ENCODE results near the gene SIGLEC11. TPM values are rescaled to one million over a fixed set of nuclear protein-coding genes. Genes with fewer than 3 reads are reported as not detected.

The SIGLEC11 gene
- polyA plus RNA-seq, 3 donors, result 0.28 to 2.2 (median 0.67) TPM

- 91% methylated on average over 16 of the region's 21 CpGs for whole genome bisulfite sequencing (ENCODE audit: insufficient coverage)
- Histone ChIP-seq H3K4me3 (replicated peaks in 1 of 3; ENCODE audit: low read depth in 2 of 3, low read length in 3 of 3) (no peak overlapping the region), H3K27ac (ENCODE audit: low read depth in 1 of 2, low read length in 2 of 2) (peak overlapping the region; percentile 94 to 97), H3K27me3 (ENCODE audit: control insufficient read depth in 2 of 2, insufficient read depth in 2 of 2, low read length in 2 of 2) (no peaks in the 10 kb centered on the region), H3K4me2 (replicated peaks; ENCODE audit: extremely low read depth, low read length, poor library complexity, severe bottlenecking) (no peak overlapping the region), H4K20me1 (ENCODE audit: insufficient read depth, low read length) (peaks cover 21% of the 10 kb centered on the region), H3K36me3 (replicated peaks in 1 of 2; ENCODE audit: control insufficient read depth in 1 of 2, insufficient read depth in 2 of 2, low read length in 2 of 2) (peaks cover 47 to 63% of the 10 kb centered on the region in 2 donors), H3K9ac (ENCODE audit: insufficient read depth, low read length, poor library complexity, severe bottlenecking) (no peak overlapping the region), H2AFZ (ENCODE audit: insufficient read depth, low read depth, low read length, poor library complexity, severe bottlenecking) (no peak overlapping the region), H3K79me2 (ENCODE audit: insufficient read depth, low read length) (peaks cover 71% of the 10 kb centered on the region), H3K9me3 (replicated peaks in 1 of 2; ENCODE audit: control insufficient read depth in 1 of 2, insufficient read depth in 1 of 2, low read length in 2 of 2) (no peaks in the 10 kb centered on the region), H3K4me1 (ENCODE audit: control insufficient read depth in 1 of 2, insufficient read depth in 2 of 2, low read length in 2 of 2) (peaks cover 55 to 59% of the 10 kb centered on the region in 2 donors)
- Mint-ChIP-seq H3K27ac (peak overlapping the region; percentile 67 to 99 (median 97)), H3K9me3 (no peaks in the 10 kb centered on the region), H3K36me3 (peaks cover 52 to 72% of the 10 kb centered on the region in 2 donors), H3K27me3 (ENCODE audit: low read depth in 3 of 3) (peaks cover 0 to 4% (median 2%) of the 10 kb centered on the region in 3 donors), H3K4me1 (peaks cover 60% of the 10 kb centered on the region), H3K4me3 (no peak overlapping the region)
- TF ChIP-seq CTCF (IDR thresholded peaks at IDR 0.05), result no peak
- no peak for DNase-seq
- intact Hi-C loops (cut with micrococcal nuclease), result no loop called here
Observed at GRCh38 chr19:49912965-49913685, 47.8 kb downstream of the SIGLEC11 start.

GRCh38 chr19:49911381-49912145 lies 49.4 kb downstream of the SIGLEC11 start:
- Histone ChIP-seq H4K20me1 (ENCODE audit: insufficient read depth, low read length) (peaks cover 13% of the 10 kb centered on the region), H3K9ac (ENCODE audit: insufficient read depth, low read length, poor library complexity, severe bottlenecking) (peak overlapping the region; percentile 55), H3K9me3 (replicated peaks in 1 of 2; ENCODE audit: control insufficient read depth in 1 of 2, insufficient read depth in 1 of 2, low read length in 2 of 2) (no peaks in the 10 kb centered on the region), H3K79me2 (ENCODE audit: insufficient read depth, low read length) (peaks cover 76% of the 10 kb centered on the region), H2AFZ (ENCODE audit: insufficient read depth, low read depth, low read length, poor library complexity, severe bottlenecking) (peak overlapping the region; percentile 36), H3K4me2 (replicated peaks; ENCODE audit: extremely low read depth, low read length, poor library complexity, severe bottlenecking) (peak overlapping the region; percentile 64), H3K4me1 (ENCODE audit: control insufficient read depth in 1 of 2, insufficient read depth in 2 of 2, low read length in 2 of 2) (peaks cover 40 to 49% of the 10 kb centered on the region in 2 donors), H3K27ac (ENCODE audit: low read depth in 1 of 2, low read length in 2 of 2) (peak overlapping the region; percentile 94 to 97), H3K27me3 (ENCODE audit: control insufficient read depth in 2 of 2, insufficient read depth in 2 of 2, low read length in 2 of 2) (no peaks in the 10 kb centered on the region), H3K36me3 (replicated peaks in 1 of 2; ENCODE audit: control insufficient read depth in 1 of 2, insufficient read depth in 2 of 2, low read length in 2 of 2) (peaks cover 62 to 77% of the 10 kb centered on the region in 2 donors), H3K4me3 (replicated peaks in 1 of 3; ENCODE audit: low read depth in 2 of 3, low read length in 3 of 3) (peak overlapping the region in 1 of 3 experiments; percentile 61)
- intact Hi-C loops (cut with micrococcal nuclease), result no loop called here
- Mint-ChIP-seq H3K4me3 (peak overlapping the region; percentile 31 to 85), H3K4me1 (peaks cover 51% of the 10 kb centered on the region), H3K27me3 (ENCODE audit: low read depth in 3 of 3) (peaks cover 0 to 4% (median 3%) of the 10 kb centered on the region in 3 donors), H3K9me3 (no peaks in the 10 kb centered on the region), H3K36me3 (peaks cover 65 to 79% of the 10 kb centered on the region in 2 donors), H3K27ac (peak overlapping the region; percentile 92 to 99 (median 97))
- TF ChIP-seq CTCF (IDR thresholded peaks at IDR 0.05), result no peak
- DNase-seq, result peak; percentile 85 to 94 (median 89)
- WGBS (ENCODE audit: insufficient coverage), result 50% methylated on average over 8 of the region's 9 CpGs

Measured in CD14-positive monocyte (primary cell).